Measurements from ENCODE around the gene ZNF346.

GRCh38 chr5:177041936-177042335 lies 19.4 kb downstream of the ZNF346 start:
- TF ChIP-seq CTCF (conservative IDR thresholded peaks at IDR 0.05; ENCODE audit: low read depth, low read length) = no peak
- TF ChIP-seq EZH2 (IDR thresholded peaks at IDR 0.05; ENCODE audit: borderline replicate concordance, low read depth, low read length, poor library complexity, severe bottlenecking) = no peak

Measured in A673 (cell line).